KMS-11 (cell line): Measurements from ENCODE around the gene NEU1.
"Not testable (repeated sequence)": the region's sequence is repeated elsewhere in the genome, so short reads cannot be mapped to it uniquely, and the experiment has no call there.

Source experiments
- H2AFZ ChIP-seq: fragments of 200-600 bp; sonication (generic); 2 replicates; pipeline ENCODE4 v1.6.1; 2016; ENCODE audit warnings: antibody characterized with exemption, mixed run types, low read depth
- H3K27ac ChIP-seq: fragments of 200-600 bp; sonication (generic); 2 replicates; pipeline ENCODE4 v1.6.1; 2016; ENCODE audit warnings: mild to moderate bottlenecking, mixed run types
- H3K27me3 ChIP-seq: fragments of 200-600 bp; sonication (generic); 2 replicates; pipeline ENCODE4 v1.6.1; 2017; ENCODE audit warnings: mild to moderate bottlenecking, low read depth, mixed run types, moderate library complexity; ENCODE audit not compliant: insufficient read depth
- H3K36me3 ChIP-seq: fragments of 200-600 bp; sonication (generic); 2 replicates; pipeline ENCODE4 v1.6.1; 2017; ENCODE audit warnings: mild to moderate bottlenecking, mixed run types; ENCODE audit not compliant: insufficient read depth
- H3K4me1 ChIP-seq: fragments of 200-600 bp; sonication (generic); 2 replicates; pipeline ENCODE4 v1.6.1; 2016; ENCODE audit warnings: mild to moderate bottlenecking, low read depth, mixed run types; ENCODE audit not compliant: poor library complexity, severe bottlenecking
- H3K4me2 ChIP-seq: fragments of 200-600 bp; sonication (generic); 2 replicates; pipeline ENCODE4 v1.7.0; 2016; ENCODE audit warnings: mild to moderate bottlenecking, mixed run types
- H3K4me3 ChIP-seq: fragments of 200-600 bp; sonication (generic); IDR thresholded peaks from 2 replicates; pipeline ENCODE4 v1.6.1; 2017; ENCODE audit warnings: low read depth, low read length, mixed read lengths; ENCODE audit not compliant: insufficient read depth
- H3K79me2 ChIP-seq: fragments of 200-600 bp; sonication (generic); 2 replicates; pipeline ENCODE4 v1.6.1; 2016; ENCODE audit warnings: low read depth, mixed run types; ENCODE audit not compliant: insufficient read depth
- H3K9ac ChIP-seq: fragments of 200-600 bp; sonication (generic); 2 replicates; pipeline ENCODE4 v1.6.1; 2016; ENCODE audit warnings: mild to moderate bottlenecking, mixed run types
- H4K20me1 ChIP-seq: fragments of 200-600 bp; sonication (generic); 2 replicates; pipeline ENCODE4 v1.6.1; 2016; ENCODE audit warnings: mild to moderate bottlenecking, mixed run types; ENCODE audit not compliant: insufficient read depth
- CTCF ChIP-seq: fragments of 200-600 bp; sonication (generic); conservative IDR thresholded peaks from 2 replicates; pipeline ENCODE4 v1.6.1; 2017; ENCODE audit warnings: low read depth, mild to moderate bottlenecking, antibody characterized with exemption, low read length, moderate library complexity, mixed read lengths

Gene NEU1

GRCh38 chr6:31842053-31842452, 20.6 kb downstream of the NEU1 start:
- H3K4me1 ChIP-seq: peaks cover 41% of the 10 kb centered on the region
- peaks cover 11% of the 10 kb centered on the region; the same call in 1 of the 2 replicates for H3K36me3 ChIP-seq
- no peak for TF ChIP-seq CTCF
- no peaks in the 10 kb centered on the region for H3K27me3 ChIP-seq
- no peak overlapping the region for H3K4me2 ChIP-seq
- no peak overlapping the region for H3K27ac ChIP-seq
- peaks cover 15% of the 10 kb centered on the region for H3K79me2 ChIP-seq
- no peak overlapping the region for H3K4me3 ChIP-seq
- peaks cover 27% of the 10 kb centered on the region for H4K20me1 ChIP-seq
- no peak overlapping the region for H2AFZ ChIP-seq
- no peak overlapping the region for H3K9ac ChIP-seq

- Histone ChIP-seq H4K20me1 (peaks cover 34% of the 10 kb centered on the region), H3K4me1 (peaks cover 46% of the 10 kb centered on the region), H3K36me3 (peaks cover 28% of the 10 kb centered on the region; the same call in 1 of the 2 replicates), H3K27ac (peak overlapping the region; percentile 15; the same call in 1 of the 2 replicates), H3K79me2 (peaks cover 38% of the 10 kb centered on the region)
- not testable (repeated sequence) for H2AFZ ChIP-seq, H3K4me2 ChIP-seq, H3K4me3 ChIP-seq, H3K9ac ChIP-seq, H3K27me3 ChIP-seq
Observed at GRCh38 chr6:31839779-31840126, 22.9 kb downstream of the NEU1 start.

- H3K79me2 ChIP-seq: peaks cover 46% of the 10 kb centered on the region
- H3K27me3 ChIP-seq: no peaks in the 10 kb centered on the region
- H3K4me3 ChIP-seq: no peak overlapping the region
- no peak overlapping the region for H3K9ac ChIP-seq
- no peak overlapping the region; the same call in 1 of the 2 replicates for H3K27ac ChIP-seq
- no peak for TF ChIP-seq CTCF
- no peak overlapping the region for H2AFZ ChIP-seq
- H3K4me1 ChIP-seq: peaks cover 50% of the 10 kb centered on the region
- peak overlapping the region; percentile 100; the same call in 1 of the 2 replicates for H3K4me2 ChIP-seq
- peaks cover 34% of the 10 kb centered on the region for H4K20me1 ChIP-seq
- peaks cover 28% of the 10 kb centered on the region; the same call in 1 of the 2 replicates for H3K36me3 ChIP-seq
Observed at GRCh38 chr6:31838968-31839367, 23.7 kb downstream of the NEU1 start.

GRCh38 chr6:31838114-31838553, 24.5 kb downstream of the NEU1 start:
- Histone ChIP-seq H4K20me1 (peaks cover 34% of the 10 kb centered on the region), H3K36me3 (peaks cover 28% of the 10 kb centered on the region; the same call in 1 of the 2 replicates), H3K79me2 (peaks cover 54% of the 10 kb centered on the region), H3K4me1 (peaks cover 56% of the 10 kb centered on the region), H3K27ac (peak overlapping the region; percentile 26; the same call in 1 of the 2 replicates), H3K4me2 (peak overlapping the region; percentile 100)
- H2AFZ ChIP-seq, H3K9ac ChIP-seq, H3K27me3 ChIP-seq, H3K4me3 ChIP-seq: not testable (repeated sequence)

- Histone ChIP-seq H3K36me3 (peaks cover 28% of the 10 kb centered on the region; the same call in 1 of the 2 replicates), H3K9ac (peak overlapping the region; percentile 80), H3K4me2 (peak overlapping the region; percentile 100), H3K79me2 (peaks cover 59% of the 10 kb centered on the region), H3K27ac (peak overlapping the region; percentile 84; the same call in 1 of the 2 replicates), H2AFZ (no peak overlapping the region), H3K27me3 (no peaks in the 10 kb centered on the region), H4K20me1 (peaks cover 34% of the 10 kb centered on the region), H3K4me3 (no peak overlapping the region), H3K4me1 (peaks cover 56% of the 10 kb centered on the region)
- no peak for TF ChIP-seq CTCF
Observed at GRCh38 chr6:31837369-31838113, 25.1 kb downstream of the NEU1 start.
